ENCODE measurements around the gene VPS13D. TPM values are rescaled to one million over a fixed set of nuclear protein-coding genes. Genes with fewer than 3 reads are reported as not detected.

VPS13D gene
- polyA plus RNA-seq, 1 of the 3 experiments (the other 2 are of a cell fraction) = 15.0 TPM

- no peak for TF ChIP-seq CTCF (IDR thresholded peaks at IDR 0.05)
These were observed 250.2 kb downstream of the VPS13D start (continued) for GRCh38 chr1:12480041-12480440.

GRCh38 chr1:12480748-12481362, 251.0 kb downstream of the VPS13D start:
- H4K20me1 ChIP-seq (ENCODE audit: insufficient read depth) = no peaks in the 10 kb centered on the region
- H3K9me3 ChIP-seq = no peaks in the 10 kb centered on the region
- peak overlapping the region; percentile 73 to 94 for H3K27ac ChIP-seq (ENCODE audit: low read depth in 2 of 2, low read length in 1 of 2)
- H3K36me3 ChIP-seq (replicated peaks in 1 of 2; ENCODE audit: control insufficient read depth in 1 of 2, insufficient read depth in 2 of 2, low read length in 1 of 2) = no peaks in the 10 kb centered on the region
- ChIA-PET POLR2A (no interaction called here), CTCF (no interaction called here)
- H3K9me2 ChIP-seq = no peaks in the 10 kb centered on the region
- peak overlapping the region; percentile 51; the same call in 1 of the 2 replicates for H3K4me2 ChIP-seq
- DNase-seq = no peak
- WGBS (ENCODE audit: low lambda C conversion rate) = 82% methylated on average over 5 of the region's 5 CpGs
- H3K27me3 ChIP-seq (ENCODE audit: insufficient read depth) = no peaks in the 10 kb centered on the region
- no peak overlapping the region for H3K9ac ChIP-seq
- H2AFZ ChIP-seq (ENCODE audit: low read depth) = no peak overlapping the region
- H3F3A ChIP-seq (replicated peaks; ENCODE audit: insufficient read depth) = peaks cover 24% of the 10 kb centered on the region
- no peak overlapping the region for H3K4me3 ChIP-seq (ENCODE audit: low read depth in 2 of 2, low read length in 1 of 2)
- H3K79me2 ChIP-seq (ENCODE audit: insufficient read depth) = no peaks in the 10 kb centered on the region
- peaks cover 36 to 63% of the 10 kb centered on the region in 2 experiments for H3K4me1 ChIP-seq (ENCODE audit: control insufficient read depth in 1 of 2, insufficient read depth in 2 of 2, low read depth in 1 of 2, low read length in 1 of 2)
- TF ChIP-seq CHD2 (IDR thresholded peaks at IDR 0.05; ENCODE audit: low read length, partially characterized antibody) (no peak), USF2 (IDR thresholded peaks at IDR 0.05; ENCODE audit: borderline replicate concordance, low read depth, low read length) (no peak), SMC3 (IDR thresholded peaks at IDR 0.05; ENCODE audit: low read depth, low read length) (no peak), REST (IDR thresholded peaks at IDR 0.05; ENCODE audit: low read depth, low read length) (no peak), FOXM1 (IDR thresholded peaks at IDR 0.05; ENCODE audit: low read depth) (no peak), MAX (IDR thresholded peaks at IDR 0.05; ENCODE audit: low read depth) (peak; percentile 73; the same call in 1 of the 2 replicates), ELF1 (IDR thresholded peaks at IDR 0.05) (0 out of 2 replicates have a peak, but pooled peaks have one; percentile 13), MXI1 (IDR thresholded peaks at IDR 0.05; ENCODE audit: low read depth, low read length) (no peak), TCF12 (IDR thresholded peaks at IDR 0.05) (peak; percentile 89), RFX5 (IDR thresholded peaks at IDR 0.05; ENCODE audit: low read length) (no peak), IRF3 (IDR thresholded peaks at IDR 0.05; ENCODE audit: low read depth, low read length) (no peak), EP300 (IDR thresholded peaks at IDR 0.05; ENCODE audit: borderline replicate concordance in 1 of 2, low read depth in 1 of 2, low read length in 1 of 2) (peak in 1 of 2 experiments; percentile 78; a peak in 1 of 4 replicates), RXRA (IDR thresholded peaks at IDR 0.05; ENCODE audit: borderline replicate concordance, low read depth) (peak; percentile 92), EZH2phosphoT487 (IDR thresholded peaks at IDR 0.05; ENCODE audit: borderline replicate concordance, low read depth) (no peak), TEAD4 (IDR thresholded peaks at IDR 0.05; ENCODE audit: borderline replicate concordance, insufficient read depth) (no peak), FOXJ3 (CRISPR knock-in tag; IDR thresholded peaks at IDR 0.05) (no peak), USF1 (IDR thresholded peaks at IDR 0.05; ENCODE audit: borderline replicate concordance, low read depth) (no peak), GABPA (IDR thresholded peaks at IDR 0.05; ENCODE audit: low read depth) (peak; percentile 34; the same call in 1 of the 2 replicates), TAF1 (IDR thresholded peaks at IDR 0.05; ENCODE audit: borderline replicate concordance, low read depth, low read length) (no peak), RCOR1 (IDR thresholded peaks at IDR 0.05; ENCODE audit: low read length) (no peak), RAD21 (IDR thresholded peaks at IDR 0.05; ENCODE audit: low read length) (no peak), NRF1 (IDR thresholded peaks at IDR 0.05; ENCODE audit: low read depth, low read length) (no peak), MEF2A (IDR thresholded peaks at IDR 0.05; ENCODE audit: borderline replicate concordance, low read depth) (no peak)

Data from SK-N-SH (cell line).